HG03108 (cell line): ENCODE results near the gene APRT.
"Not testable (repeated sequence)": the region's sequence is repeated elsewhere in the genome, so short reads cannot be mapped to it uniquely, and the experiment has no call there.

Source experiments
- ATAC-seq: cut with Tn5 transposase; IDR thresholded peaks from one replicate; pipeline ENCODE4 v1.9.1; 2021; ENCODE audit warnings: moderate library complexity; ENCODE audit not compliant: unreplicated experiment

The APRT gene

DNA sequence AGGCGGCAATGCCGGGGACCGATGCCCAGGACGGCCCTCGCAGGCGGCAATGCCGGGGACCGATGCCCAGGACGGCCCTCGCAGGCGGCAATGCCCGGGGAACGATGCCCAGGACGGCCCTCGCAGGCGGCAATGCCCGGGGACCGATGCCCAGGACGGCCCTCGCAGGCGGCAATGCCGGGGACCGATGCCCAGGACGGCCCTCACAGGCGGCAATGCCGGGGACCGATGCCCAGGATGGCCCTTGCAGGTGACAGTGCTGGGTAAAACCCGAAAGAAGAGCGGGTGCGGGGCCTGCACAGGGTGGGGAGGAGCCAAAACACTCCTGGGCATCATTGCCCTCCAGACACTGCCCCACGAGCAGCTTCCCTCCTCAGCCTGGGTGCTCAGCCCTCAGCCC lies 11.9 kb upstream of the APRT start:
- not testable (repeated sequence) for ATAC-seq

DNA sequence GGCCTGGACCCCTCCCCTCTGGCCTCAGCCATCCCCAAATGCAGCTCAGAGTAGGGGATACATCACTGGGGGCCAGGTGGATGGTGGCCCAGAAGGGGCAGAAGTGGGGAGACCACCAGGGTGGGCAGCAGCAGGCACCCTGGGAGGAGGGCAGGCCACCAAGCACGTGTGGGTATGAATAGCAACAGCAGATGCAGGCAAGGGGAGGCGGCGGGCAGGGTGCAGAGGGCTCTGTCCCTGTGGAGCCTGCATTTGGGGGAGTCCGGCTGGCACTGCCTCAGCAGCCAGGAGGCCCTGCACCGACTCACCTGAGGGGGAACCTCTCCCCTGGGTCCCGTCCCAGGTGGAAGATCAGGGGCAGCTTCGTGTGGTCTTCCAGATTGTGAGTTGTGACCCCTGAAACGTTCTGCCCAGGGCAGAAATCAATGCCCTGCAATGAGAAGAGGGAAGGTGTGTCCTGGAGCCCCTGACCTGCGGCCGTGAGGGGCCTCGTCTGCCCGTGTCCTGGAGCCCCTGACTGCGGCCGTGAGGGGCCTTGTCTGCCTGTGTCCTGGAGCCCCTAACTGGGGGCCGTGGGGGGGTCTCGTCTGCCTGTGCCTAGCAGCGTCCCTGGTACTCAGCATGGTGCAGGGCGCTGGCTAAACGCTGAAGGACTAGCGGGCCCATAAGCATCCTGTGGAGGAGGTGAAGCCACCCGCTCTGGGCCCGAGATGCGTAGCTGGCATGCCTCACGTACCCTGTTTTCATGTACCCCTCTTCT lies 10.7 kb upstream of the APRT start:
- ATAC-seq: no peak

DNA sequence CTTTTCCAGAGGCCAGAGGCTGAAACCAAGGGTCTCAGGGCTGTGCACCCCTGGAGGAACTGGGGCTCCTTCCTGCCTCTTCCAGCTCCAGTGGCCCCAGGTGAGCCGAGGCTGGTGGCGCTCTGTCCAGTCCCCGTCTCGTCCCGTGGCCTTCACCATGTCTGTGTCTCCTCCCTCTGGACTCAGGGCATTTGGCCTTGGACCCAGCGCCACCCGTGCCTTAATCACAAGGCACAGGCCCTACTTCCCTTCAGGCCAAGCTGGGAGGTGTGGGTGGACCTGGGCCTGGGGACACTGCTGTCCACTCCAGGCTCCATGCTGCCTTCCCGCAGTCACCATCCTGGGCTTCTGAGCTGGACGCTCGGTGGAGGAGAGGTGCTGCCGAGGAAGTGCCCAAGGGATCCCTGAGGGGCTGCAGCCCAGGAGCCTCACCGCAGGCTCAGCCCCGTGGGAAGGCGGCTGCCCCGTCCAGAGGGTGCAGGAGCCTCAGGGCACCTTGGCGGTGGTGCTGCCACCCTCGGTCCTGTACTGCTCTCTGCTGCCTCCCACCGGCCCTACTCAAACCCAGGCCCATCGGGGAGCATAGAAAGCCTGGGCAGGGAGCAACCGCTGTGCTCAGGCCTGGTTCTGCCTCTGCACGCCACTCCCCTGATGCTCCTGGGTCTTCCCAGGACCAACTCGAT lies 9.6 kb upstream of the APRT start:
- ATAC-seq: no peak

DNA sequence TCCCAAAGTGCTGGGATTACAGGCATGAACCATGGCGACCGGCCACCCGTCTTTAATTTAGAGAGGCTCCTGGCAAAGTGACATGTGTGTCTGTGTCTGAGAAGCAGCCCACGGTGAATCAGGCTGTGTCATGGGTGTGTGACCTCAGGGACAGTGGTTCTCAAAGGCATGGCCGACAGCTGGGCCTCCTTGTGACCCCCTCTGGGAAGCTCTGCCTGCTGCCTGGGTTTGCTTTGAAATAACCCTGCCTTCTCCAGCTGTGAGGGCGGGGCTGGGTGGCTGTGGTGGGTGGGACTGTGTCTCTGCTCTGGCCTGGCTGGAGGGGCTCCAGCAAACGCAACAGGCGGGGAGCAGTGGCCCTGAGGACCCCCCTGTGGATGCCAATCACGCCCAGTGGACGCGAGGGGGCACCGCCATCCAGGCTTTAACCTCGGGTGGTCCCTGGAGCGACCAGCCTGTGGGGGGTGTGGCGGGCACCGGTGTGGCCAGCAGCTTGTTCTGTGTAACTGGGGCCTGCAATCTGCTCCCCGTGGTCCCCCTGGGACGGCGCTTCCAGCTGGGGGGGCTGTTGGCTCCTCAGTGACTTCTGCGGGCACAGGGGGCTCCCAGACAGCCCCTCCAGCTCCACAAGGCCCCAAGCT lies 8.8 kb upstream of the APRT start:
- ATAC-seq: no peak

DNA sequence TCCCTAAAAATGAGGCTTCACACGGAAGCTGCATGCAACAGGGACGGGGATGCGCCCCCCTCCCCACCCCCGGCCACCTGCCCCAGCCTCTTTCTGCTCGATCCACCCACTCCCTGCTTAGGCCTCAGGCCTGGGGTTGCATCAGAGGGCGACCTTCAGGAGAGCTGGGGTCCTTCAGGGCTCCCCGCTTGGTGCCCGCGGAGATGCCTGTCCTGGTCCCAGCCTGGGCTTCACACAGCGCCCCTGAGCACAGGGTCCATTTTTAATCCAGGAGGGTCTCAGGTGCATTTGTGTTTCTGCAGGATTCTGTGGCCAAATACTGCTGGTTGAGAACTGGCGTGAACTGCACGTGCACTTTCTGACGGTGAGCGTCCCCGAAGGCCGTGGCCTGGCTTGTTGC lies 7.4 kb upstream of the APRT start:
- ATAC-seq: no peak

DNA sequence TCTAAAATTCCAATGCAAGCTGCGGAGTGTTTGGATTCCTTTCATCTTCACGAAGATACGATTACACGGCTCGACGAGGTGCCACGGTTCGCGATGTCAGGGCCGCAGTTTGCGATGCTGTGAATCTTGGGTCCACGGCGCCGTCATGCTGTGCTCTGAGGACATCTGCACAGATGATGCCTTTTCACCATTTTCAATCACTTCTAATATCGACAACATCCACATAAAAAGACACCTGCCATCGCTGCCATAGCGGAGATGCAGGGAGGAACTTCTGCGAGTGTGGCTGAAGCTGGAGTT lies 6.8 kb upstream of the APRT start:
- no peak for ATAC-seq

DNA sequence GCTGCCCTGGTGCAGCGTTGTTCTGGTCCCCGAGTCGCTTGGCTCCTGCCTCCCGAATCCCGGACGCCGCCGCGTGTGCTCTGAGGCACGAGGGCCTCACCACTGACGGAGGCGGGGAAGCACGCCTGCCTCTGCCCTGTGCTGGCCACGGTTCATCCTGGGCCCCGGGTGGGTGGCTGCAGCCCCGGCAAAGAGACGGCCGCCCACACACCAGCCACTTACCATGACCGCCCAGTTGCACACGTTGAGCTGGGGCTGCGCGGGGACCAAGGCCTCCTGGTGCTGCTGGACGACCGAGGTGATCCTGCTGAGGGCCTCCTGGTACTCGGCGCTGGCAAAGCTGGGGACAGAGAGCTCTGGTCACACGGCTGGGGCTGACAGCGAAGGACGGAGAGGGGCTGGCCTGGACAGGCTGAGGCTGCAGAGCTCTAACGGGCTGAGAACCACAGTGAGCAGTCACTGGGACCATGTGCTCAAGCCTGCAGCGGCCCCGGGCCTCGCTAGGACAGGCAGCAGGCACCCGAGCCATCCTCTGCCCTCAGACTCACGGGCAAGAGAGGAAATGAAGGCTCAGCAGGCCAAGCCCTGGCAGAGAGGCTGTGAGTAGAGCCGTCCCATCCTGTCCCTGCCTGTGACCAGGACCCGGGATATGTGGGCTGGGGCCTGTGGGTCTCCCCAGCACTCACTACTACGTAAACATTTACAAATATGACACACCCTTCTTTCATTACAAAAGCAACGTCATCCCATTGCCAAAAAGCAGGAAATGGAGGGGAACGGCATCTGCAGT lies 6.3 kb upstream of the APRT start:
- no peak for ATAC-seq

DNA sequence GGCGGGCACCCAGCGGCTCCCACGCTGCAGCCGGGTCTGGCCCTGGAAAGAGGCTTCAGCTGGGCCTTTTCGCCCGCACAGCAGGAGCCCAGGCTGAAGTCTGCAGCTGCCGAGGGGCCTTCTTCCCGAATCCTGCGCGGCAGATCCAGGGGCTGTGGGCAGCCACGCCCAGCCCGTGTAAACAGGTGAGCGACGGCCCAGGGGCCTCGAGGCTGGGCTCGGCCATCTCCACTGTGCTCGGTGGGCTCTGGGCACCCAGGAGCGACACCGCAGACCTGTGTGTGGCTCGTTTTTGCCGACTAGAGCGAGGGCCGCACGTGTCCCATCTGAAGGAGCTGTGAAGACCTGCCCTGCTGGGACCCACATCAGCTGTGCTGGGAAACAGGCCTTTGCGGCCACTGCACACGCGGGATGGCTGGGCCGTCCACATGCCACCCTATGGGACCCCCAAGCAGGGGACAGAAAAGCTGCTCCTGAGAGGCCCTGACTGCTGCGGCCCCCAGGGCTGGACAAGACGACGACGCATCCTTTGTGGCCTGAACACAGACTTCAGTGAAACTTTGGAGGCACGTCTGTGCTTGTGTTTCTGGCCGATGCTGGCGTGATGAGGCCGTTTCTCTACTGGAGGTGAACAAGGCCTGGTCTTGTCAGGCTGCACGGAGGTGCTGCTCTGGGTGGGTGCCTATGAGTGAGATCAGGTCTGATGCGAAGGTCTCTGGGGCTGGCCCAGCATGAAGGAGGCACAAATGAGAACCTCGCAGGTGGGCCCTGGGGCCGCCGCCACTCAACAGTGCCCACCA lies 5.2 kb upstream of the APRT start:
- no peak for ATAC-seq

DNA sequence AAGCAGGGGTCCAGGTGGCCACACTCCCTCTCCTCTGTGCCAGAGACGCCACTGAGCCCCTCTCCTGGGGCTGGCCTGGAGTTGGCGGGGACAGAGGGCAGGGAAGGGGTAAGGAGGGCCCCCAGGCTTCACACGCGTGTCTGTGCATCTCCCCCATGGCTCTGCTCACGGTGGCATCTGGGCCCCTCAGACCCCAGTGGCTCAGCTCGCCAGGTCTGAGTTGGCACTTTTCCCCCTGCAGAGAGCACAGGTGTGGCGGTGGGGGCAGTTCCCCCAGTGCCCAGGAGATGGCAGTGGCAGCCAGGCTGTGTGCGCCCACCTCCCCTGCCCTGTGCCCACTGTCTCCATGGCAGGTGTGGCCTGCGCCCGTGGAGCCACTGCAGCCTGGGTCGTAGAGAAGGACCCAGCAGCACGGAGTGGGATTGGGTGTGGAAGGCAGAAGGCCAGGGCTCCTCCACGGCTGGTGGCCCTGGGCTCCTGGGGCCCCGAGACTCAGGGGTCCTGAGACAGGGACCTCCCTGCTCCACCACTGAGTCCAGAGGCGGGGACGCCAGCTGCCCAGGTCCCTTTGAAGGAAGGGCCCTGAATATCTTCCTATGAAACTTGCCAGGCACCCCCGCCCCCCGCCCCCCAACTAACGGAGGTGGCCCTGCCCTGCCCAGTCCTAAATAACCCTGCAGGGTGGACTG lies 4.3 kb upstream of the APRT start:
- ATAC-seq: no peak

DNA sequence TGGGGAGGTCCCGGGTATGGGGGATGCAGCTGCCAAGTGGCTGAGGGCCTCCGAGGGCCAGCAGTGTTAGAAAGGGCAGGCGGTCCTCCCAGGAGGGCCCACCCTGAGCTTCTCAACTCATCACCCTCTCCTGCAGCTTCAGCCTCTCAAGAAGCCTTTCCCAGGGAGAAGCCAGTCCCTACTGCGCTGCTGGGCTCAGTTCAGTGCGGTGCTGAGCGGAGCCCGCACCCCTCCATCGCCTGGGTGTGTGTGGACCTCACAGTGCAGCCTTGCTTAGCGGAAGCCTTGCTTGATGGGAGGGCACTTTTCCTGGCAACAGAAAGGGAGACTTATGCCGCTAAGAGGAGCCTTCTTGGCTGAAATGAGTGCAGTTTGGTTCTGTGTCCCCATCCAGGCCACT lies 3.5 kb upstream of the APRT start:
- no peak for ATAC-seq

DNA sequence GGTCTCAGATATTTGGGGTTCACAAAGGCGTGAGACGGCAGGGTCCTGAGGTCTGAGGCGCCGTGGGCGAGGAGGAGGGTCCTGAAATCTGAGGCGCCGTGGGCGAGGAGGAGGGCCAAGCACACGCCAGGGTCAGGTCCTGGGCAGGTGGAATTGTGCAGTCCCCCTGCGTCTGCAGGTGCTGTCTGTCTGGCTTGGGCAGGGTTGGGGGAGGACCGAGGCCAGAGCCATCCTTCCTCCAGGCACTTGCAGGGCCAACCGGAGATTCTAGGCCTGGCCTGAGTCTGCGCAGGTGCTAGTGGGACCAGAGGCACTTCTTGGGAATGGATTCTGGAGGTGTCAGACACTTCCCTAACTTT lies 2.4 kb upstream of the APRT start:
- ATAC-seq: no peak

DNA sequence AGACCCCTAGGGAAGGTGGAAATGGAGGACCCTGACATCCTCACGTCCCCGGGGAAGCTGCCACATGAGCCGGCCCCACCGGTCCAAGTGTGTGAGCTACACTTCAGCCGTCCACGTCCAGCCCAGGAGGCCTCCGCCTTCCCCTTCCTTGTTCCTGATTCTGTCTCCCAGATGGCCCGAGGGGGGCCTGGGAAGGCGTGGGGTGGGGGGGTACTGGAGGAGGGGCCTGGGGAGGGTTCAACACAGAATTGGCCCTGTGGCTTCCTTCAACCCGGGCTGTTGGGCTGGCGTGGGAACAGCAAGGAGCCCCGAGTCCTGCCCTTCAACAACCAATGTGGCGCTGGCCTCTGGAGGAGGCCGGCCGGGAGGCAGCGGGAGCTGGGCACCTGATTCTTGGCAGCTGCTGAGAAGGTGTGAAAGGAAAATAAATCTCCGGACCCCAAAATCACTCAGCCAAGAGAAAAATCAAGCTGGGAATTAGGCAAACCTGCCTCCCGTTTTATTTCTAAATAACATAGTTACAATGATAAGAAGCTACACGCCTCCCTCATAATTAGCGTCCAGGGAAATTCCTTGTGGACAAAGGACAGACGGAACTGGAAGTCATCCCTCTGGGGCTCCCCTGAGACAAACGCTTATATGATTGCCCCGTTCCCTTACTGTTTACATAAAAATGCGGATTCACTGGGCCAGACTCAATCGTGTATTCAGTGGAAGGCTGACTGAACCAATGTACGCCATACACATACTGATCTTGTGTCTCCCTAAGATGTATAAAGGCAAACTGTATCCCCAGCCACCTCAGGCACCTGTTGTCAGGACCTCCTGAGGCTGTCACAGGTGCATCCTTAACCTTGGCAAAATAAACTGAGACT lies 1.8 kb upstream of the APRT start:
- no peak for ATAC-seq

DNA sequence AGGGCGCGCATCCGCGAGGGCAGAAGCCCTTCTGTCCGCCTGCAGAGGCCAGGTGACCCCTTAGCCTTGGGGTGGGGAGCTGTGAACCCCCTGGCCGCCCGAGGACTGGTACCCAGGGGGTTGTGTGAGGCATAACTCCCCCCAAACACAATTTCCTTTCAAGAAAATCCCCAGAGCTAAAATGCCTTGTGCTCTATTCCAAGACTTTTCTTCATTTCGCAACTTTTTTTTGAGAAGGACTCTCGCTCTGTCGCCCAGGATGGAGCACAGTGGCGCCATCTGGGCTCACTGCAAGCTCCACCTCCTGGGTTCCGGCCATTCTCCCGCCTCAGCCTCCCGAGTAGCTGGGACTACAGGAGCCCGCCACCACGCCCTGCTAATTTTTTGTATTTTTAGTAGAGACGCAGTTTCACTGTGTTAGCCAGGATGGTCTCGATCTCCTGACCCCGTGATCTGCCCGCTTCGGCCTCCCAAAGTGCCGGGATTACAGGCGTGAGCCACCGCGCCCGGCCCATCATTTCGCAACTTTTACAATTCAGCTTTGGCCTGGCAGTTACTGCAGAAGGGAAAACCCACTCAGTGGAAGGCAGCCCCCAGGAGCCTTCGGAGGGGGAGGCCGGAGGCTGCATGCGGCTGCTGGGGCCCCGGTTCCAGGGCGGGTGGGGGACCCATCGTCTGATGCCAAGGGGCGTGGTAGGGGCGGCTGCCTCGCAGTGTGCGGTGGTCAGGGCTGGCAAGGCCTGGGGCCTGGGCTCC lies 963 bp upstream of the APRT start:
- no peak for ATAC-seq

DNA sequence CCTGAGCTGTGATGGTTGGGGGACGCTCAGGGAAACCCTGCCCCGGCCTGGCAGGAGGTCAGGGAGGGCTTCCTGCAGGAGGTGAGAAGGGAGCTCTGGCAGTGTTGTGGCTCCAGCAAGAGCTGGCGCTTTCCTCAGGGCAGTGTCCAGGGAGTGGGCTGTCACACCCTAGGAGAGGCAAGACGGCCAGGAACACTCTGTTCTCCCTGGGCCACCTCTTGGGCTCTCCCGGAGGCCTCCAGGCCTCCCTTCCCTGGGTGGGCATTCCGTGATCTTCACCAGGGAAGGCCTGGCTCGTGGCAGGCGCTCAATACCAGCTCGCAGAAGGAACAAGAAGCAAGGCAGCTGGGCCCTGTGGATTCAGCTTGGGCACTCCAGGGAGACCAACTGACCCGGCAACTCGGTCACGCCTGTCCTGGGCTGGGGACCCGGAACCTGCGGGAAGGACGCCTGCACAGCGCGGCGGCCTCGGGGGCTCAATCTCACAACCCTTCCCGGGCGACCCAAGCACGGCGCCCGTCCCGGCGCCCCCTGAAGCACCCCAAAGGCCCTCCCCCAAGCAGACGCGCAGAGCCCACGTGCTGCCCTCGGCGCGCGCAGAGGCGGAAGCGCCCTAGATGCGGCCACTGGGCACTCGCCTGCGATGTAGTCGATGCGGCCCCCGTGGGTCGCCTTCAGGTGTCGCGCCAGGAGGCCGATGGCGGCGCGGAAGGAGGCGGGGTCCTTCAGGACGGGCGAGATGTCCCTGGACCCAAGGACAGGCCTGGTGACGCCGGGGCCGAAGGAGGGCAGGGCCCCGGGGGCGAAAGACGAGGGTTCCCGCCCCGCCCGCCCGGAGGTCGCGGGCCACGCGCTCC lies 588 bp downstream of the APRT start:
- peak; percentile 50 for ATAC-seq

DNA sequence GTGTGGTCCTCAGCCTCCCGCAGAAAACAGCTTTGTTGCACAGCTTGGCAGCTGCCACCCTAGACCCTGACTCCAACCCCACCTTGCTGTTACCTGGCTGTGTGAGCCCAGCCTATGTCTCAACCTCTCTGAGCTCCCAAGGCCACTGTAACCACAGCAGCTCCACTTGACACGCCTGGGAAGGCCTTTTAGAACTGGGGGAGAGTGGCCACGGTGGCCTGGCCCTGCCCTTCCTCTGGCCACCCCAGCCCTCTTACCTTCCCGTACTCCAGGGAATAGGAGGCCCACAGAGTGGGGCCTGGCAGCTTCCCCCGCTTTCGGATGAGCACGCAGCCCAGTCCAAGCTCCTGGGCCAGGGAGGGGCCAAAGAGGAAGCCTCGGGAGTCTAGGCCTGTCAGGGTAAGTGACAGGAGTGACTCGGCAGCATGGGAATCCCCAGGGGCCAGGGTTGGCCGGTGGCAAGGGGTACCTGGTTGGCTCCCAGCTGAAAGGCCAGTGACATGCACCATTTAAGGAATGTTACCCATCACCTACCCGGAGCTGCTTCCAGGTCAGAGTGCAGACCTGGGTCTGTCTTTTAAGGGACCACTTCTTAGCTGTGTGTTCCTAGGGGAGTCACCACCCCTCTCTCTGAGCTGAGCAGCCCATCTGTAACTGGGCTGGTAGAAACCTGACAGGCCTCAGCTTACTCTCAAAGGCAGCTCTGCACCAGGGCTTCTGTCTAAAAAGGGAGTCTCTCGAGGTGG lies 1.4 kb downstream of the APRT start:
- ATAC-seq: no peak

DNA sequence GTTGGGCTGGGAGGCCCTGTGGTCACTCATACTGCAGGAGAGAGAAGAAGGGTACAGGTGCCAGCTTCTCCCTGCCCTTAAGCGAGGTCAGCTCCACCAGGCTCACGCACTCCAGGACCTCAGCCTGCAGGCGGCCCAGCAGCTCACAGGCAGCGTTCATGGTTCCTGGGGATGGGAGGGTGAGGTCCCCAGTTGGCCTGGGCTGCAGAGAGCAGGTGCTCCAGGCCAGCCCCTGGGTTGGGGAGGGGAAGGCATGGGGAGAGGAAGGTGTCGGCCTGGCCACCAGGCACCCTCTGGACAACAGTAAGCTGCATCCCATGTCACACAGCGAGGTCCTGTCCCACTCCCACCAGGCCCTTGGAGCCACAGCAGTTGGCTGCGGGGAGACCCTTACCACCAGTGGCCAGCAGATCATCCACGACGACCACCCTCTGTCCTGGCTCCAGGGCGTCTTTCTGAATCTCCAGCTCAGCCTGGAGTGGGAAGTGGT lies 2.0 kb downstream of the APRT start:
- no peak for ATAC-seq
